ENCODE results near the gene STOML1. TPM values are rescaled to one million over a fixed set of nuclear protein-coding genes. Genes with fewer than 3 reads are reported as not detected.

STOML1 gene
- total RNA-seq, 2 donors from 2014 or later, result 4.4 to 5.5 TPM

GRCh38 chr15:73955326-73955725 is 36.8 kb downstream of the STOML1 start:
- H3K36me3 ChIP-seq (ENCODE audit: control insufficient read depth, insufficient read depth, low read length), result no peaks in the 10 kb centered on the region
- Mint-ChIP-seq H3K27me3 (ENCODE audit: insufficient read depth) (peaks cover 3% of the 10 kb centered on the region), H3K36me3 (ENCODE audit: low read depth) (peaks cover under 1% of the 10 kb centered on the region), H3K4me3 (no peak overlapping the region), H3K4me1 (peaks cover 5% of the 10 kb centered on the region), H3K27ac (no peak overlapping the region), H3K9me3 (no peaks in the 10 kb centered on the region)
- no peak overlapping the region for H3K27ac ChIP-seq (ENCODE audit: low read depth, low read length)
- peaks cover 3% of the 10 kb centered on the region for H3K4me1 ChIP-seq (ENCODE audit: control insufficient read depth, insufficient read depth, low read length)
- no peak for TF ChIP-seq CTCF (conservative IDR thresholded peaks at IDR 0.05)
- no peaks in the 10 kb centered on the region for H3K27me3 ChIP-seq (ENCODE audit: control insufficient read depth, insufficient read depth, low read length, poor library complexity, severe bottlenecking)
- H3K4me3 ChIP-seq (ENCODE audit: low read length), result no peak overlapping the region
- no peak overlapping the region for H3K9ac ChIP-seq (ENCODE audit: extremely low read depth, low read length, poor library complexity, severe bottlenecking)
- no peak for DNase-seq
- H3K9me3 ChIP-seq (ENCODE audit: control insufficient read depth, low read length), result no peaks in the 10 kb centered on the region
- WGBS, 2 experiments (ENCODE audit: insufficient coverage in 1 of 2, insufficient read length in 1 of 2), result 94 to 100% methylated on average over 2 to 4 of the region's 4 CpGs

GRCh38 chr15:73954188-73955145 is 37.6 kb downstream of the STOML1 start:
- Histone ChIP-seq H3K4me1 (ENCODE audit: control insufficient read depth, insufficient read depth, low read length) (peaks cover 3% of the 10 kb centered on the region), H3K36me3 (ENCODE audit: control insufficient read depth, insufficient read depth, low read length) (no peaks in the 10 kb centered on the region), H3K4me3 (ENCODE audit: low read length) (no peak overlapping the region), H3K9me3 (ENCODE audit: control insufficient read depth, low read length) (no peaks in the 10 kb centered on the region), H3K27me3 (ENCODE audit: control insufficient read depth, insufficient read depth, low read length, poor library complexity, severe bottlenecking) (no peaks in the 10 kb centered on the region), H3K9ac (ENCODE audit: extremely low read depth, low read length, poor library complexity, severe bottlenecking) (no peak overlapping the region), H3K27ac (ENCODE audit: low read depth, low read length) (no peak overlapping the region)
- Mint-ChIP-seq H3K4me1 (peaks cover 5% of the 10 kb centered on the region), H3K9me3 (no peaks in the 10 kb centered on the region), H3K36me3 (ENCODE audit: low read depth) (peaks cover 3% of the 10 kb centered on the region), H3K27me3 (ENCODE audit: insufficient read depth) (peaks cover 3% of the 10 kb centered on the region), H3K27ac (no peak overlapping the region), H3K4me3 (no peak overlapping the region)
- 92% methylated on average over 16 to 27 of the region's 27 CpGs for WGBS, 2 experiments (ENCODE audit: insufficient coverage in 1 of 2, insufficient read length in 1 of 2)
- DNase-seq, result peak; percentile 63
- TF ChIP-seq CTCF (conservative IDR thresholded peaks at IDR 0.05), result no peak

GRCh38 chr15:73952913-73953750 is 39.0 kb downstream of the STOML1 start:
- no peaks in the 10 kb centered on the region for H3K9me3 Mint-ChIP-seq
- Histone ChIP-seq H3K36me3 (ENCODE audit: control insufficient read depth, insufficient read depth, low read length) (no peaks in the 10 kb centered on the region), H3K27ac (ENCODE audit: low read depth, low read length) (no peak overlapping the region), H3K4me3 (ENCODE audit: low read length) (no peak overlapping the region), H3K9ac (ENCODE audit: extremely low read depth, low read length, poor library complexity, severe bottlenecking) (no peak overlapping the region), H3K9me3 (ENCODE audit: control insufficient read depth, low read length) (no peaks in the 10 kb centered on the region), H3K27me3 (ENCODE audit: control insufficient read depth, insufficient read depth, low read length, poor library complexity, severe bottlenecking) (no peaks in the 10 kb centered on the region), H3K4me1 (ENCODE audit: control insufficient read depth, insufficient read depth, low read length) (peaks cover 3% of the 10 kb centered on the region)
- TF ChIP-seq CTCF (conservative IDR thresholded peaks at IDR 0.05), result no peak
- no peak for DNase-seq
- H3K27ac Mint-ChIP-seq, result no peak overlapping the region
- H3K4me1 Mint-ChIP-seq, result peaks cover 10% of the 10 kb centered on the region
- H3K4me3 Mint-ChIP-seq, result no peak overlapping the region
- H3K36me3 Mint-ChIP-seq (ENCODE audit: low read depth), result peaks cover 3% of the 10 kb centered on the region
- 89 to 94% methylated on average over 7 to 10 of the region's 10 CpGs for WGBS, 2 experiments (ENCODE audit: insufficient coverage in 1 of 2, insufficient read length in 1 of 2)
- peaks cover 3% of the 10 kb centered on the region for H3K27me3 Mint-ChIP-seq (ENCODE audit: insufficient read depth)

All from endodermal cell (in vitro differentiated cells).